ENCODE data around the gene AHCYL1.
"Not testable (repeated sequence)": the region's sequence is repeated elsewhere in the genome, so short reads cannot be mapped to it uniquely, and the experiment has no call there.

Gene AHCYL1

GRCh38 chr1:109996476-109996875, 11.9 kb downstream of the AHCYL1 start:
- no peak for FAIRE-seq

GRCh38 chr1:109997204-109997866, 12.8 kb downstream of the AHCYL1 start:
- no peak for FAIRE-seq
- no peak for DNase-seq (ENCODE audit: insufficient read length, low spot score)

More at GRCh38 chr1:109996476-109996875, 11.9 kb downstream of the AHCYL1 start:
- no peak for DNase-seq (ENCODE audit: insufficient read length, low spot score)

DNA sequence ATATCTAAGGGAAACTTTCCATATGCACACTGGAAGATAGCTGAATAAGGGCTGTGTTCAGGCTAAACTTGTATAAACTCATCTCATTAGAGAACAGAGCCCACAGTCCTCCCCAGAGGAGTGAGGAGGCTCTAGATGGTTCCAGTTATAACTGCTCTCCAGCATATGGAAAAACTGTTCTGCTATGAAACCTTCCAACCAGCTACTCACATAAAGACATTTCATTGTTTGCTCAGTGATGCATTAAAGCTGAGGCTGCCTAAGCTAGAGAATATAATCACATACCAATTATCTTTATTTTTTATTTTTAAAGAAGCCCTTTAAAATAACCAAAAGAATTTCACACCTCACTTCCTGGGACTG, 13.3 kb downstream of the AHCYL1 start:
- no peak for DNase-seq (ENCODE audit: insufficient read length, low spot score)
- no peak for FAIRE-seq

DNA sequence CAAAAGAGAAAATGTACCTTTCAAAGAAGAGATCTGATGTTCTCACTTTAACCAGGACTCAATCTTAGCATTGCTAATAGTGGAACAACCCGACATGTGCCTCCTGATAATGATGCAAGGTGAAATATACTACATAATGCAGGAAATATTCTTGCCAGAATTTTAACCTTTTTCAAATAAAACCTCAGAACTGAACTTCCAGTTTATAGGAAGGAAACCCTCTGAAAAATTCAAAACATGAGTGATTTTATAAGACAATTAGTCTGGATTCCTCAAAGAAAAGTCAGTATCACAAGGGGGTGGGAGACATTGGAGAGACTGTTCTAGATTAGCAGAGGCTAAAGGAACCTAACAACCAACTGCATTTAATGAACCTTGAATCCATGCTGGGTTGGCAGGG, 18.1 kb downstream of the AHCYL1 start:
- FAIRE-seq (no peak), DNase-seq (ENCODE audit: insufficient read length, low spot score) (no peak)

GRCh38 chr1:110003747-110004428, 19.3 kb downstream of the AHCYL1 start:
- FAIRE-seq (no peak), DNase-seq (ENCODE audit: insufficient read length, low spot score) (peak; percentile 66)

DNA sequence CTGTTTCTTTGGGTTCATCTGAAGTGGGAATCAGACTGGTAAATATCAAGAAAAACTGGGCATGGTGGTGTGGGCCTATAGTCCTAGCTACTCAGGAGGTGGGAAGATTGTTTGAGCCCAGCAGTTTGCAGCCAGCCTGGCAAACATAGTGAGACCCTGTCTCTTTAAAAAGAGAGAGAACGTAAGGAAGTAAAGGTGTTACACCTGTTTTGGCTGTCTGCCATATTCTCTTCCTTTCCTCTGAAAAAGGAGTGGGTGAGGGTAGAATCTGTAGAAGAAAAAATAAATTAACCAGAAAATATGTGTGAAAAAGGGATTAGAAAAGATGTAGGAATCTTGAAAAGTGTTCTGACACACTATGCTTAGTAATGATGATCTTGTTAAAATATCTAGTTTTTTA, 20.0 kb downstream of the AHCYL1 start:
- FAIRE-seq (no peak), DNase-seq (ENCODE audit: insufficient read length, low spot score) (no peak)

GRCh38 chr1:110005971-110006370, 21.4 kb downstream of the AHCYL1 start:
- FAIRE-seq = no peak
- DNase-seq (ENCODE audit: insufficient read length, low spot score) = no peak

GRCh38 chr1:110006516-110006915, 22.0 kb downstream of the AHCYL1 start:
- DNase-seq (ENCODE audit: insufficient read length, low spot score) (no peak), FAIRE-seq (no peak)

DNA sequence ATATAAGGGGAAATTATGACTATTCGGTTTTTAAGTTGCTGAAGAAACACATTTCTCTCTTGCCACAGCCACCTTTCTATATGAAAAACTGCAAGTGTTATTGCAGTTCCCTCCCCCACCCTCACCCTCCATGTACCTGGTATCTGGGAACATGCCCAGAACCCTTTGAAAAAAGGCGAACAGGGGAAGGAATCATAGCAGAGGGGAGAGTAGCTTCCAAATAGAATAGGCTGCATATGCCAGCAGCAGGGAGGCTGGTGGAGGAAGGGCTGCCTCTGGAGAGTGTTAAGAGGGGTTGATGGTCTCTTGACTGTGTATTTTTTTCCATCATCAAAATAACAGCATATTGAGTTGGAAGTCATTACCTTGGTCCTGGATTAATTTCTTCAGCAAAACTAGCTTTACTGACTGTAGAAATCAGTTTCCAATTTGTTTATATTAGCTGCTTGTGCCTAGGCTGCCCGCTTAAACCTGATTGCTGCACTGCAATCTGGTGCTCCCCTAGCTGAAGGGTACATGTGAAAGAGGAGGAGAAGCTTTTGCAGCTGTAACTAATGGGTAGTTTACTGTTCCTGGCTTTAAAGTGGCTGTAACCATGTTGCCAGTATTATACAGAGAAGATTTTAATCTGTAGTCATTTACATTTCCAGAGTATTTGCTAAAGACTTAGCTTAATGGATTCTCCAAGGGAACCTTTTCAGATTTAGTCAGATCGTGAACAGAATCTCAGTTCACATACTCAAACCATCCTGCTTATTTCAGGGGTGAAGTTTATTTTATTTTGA, 22.7 kb downstream of the AHCYL1 start:
- no peak for DNase-seq (ENCODE audit: insufficient read length, low spot score)

DNA sequence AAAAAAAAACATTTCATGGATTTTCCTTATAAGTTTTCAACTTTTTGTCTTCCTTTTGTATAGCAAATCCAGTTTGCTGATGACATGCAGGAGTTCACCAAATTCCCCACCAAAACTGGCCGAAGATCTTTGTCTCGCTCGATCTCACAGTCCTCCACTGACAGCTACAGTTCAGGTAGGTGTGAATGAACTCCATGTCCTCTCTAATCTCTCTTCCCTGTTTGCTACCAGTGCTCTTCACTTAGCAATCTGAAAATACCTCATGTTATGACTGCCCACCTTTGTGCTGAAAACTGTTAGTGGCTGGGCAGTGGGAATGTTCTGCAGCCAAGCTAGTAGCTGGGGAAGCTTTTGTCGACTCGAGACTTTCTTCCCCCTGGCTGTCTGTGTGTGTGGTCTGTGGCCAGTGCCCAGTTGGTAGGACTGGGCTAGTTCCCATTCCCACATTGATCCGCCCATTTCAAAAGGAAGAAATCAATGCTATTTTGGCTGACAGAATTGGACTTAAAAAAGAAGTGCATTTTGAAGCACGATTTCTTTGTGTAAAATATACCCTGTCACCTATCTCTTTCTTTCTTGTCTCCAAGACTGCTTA, 24.5 kb downstream of the AHCYL1 start:
- FAIRE-seq (no peak), DNase-seq (ENCODE audit: insufficient read length, low spot score) (no peak)

More for the DNA sequence above, 22.7 kb downstream of the AHCYL1 start:
- no peak for FAIRE-seq

GRCh38 chr1:110011527-110012041, 27.0 kb downstream of the AHCYL1 start:
- DNase-seq (ENCODE audit: insufficient read length, low spot score) (peak; percentile 47), FAIRE-seq (no peak)

GRCh38 chr1:110012100-110012780, 27.7 kb downstream of the AHCYL1 start:
- DNase-seq (ENCODE audit: insufficient read length, low spot score) = no peak
- no peak for FAIRE-seq

DNA sequence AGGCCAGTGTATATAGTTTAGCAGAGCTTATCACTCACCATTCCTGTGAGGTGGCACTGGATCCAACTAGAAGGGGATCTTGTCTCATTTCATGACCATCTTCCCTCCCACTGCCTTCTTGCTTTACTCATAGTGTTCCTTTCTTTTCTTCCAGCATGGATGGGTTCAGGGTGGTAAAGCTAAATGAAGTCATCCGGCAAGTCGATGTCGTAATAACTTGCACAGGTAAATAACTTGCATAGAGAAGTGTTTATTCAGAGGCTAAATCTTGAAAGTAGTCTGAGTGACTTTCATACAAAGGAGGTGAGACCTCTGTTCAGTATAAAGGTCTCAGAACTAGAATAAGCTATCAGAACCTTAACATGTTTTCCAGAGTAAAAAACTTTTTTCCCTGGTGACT, 33.2 kb downstream of the AHCYL1 start:
- DNase-seq (ENCODE audit: insufficient read length, low spot score) (no peak), FAIRE-seq (no peak)

GRCh38 chr1:110018396-110018795, 33.8 kb downstream of the AHCYL1 start:
- no peak for FAIRE-seq
- no peak for DNase-seq (ENCODE audit: insufficient read length, low spot score)

DNA sequence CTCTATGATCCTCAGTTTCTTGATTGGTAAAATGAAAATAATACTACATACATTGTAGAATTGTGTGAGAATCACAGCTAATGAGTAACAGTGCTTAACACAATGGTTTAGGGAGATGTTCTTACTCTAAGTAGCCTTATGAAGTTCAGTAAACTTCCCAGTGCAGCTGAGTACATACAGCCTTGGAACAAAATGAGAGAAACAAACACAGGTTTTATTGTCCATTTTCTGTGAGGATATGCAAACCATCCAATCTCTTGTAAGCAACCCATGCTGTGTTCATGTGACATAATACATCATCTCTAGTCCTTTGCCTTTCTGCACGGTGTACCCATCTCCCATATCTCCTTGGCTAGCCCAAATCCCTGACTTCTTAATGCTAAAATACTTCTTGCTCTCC, 35.2 kb downstream of the AHCYL1 start:
- FAIRE-seq (no peak), DNase-seq (ENCODE audit: insufficient read length, low spot score) (no peak)

GRCh38 chr1:110021285-110021684, 36.7 kb downstream of the AHCYL1 start:
- DNase-seq (ENCODE audit: insufficient read length, low spot score) (no peak), FAIRE-seq (no peak)

DNA sequence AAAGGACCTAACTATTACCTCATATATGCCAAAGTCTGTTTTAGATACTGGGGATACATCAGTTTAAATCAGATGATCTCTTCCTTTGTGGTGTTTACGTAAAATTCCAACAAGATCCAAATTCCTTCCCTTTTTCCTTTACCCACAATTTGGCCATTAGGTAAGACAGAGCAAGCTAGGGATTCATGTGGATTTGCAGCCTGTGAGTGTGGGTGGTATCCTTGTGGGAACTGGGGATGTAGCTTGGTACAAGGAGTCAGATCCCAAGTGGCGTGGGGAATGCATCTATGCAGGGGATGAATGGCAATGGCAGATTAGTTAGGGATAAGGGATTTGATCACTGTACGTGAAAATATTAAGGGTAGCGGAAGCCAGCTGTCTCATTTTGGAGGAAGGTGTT, 40.0 kb downstream of the AHCYL1 start:
- no peak for FAIRE-seq

DNA sequence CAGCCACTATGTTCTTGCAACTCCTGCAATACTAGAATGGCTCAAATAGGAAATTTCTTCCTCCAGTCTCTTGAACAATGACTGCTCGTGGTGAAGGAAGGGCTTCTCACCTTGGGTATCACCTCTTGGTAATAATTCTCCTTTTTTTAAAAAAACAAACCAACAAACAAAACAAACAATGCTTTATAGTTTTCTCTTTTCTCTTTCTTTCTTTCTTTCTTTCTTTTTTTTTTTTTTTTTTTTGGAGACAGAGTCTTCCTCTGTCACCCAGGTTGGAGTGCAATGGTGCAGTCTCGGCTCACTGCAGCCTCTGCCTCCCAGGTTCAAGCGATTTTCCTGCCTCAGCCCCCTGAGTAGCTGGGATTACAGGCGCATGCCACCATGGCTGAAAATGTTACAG, 46.1 kb downstream of the AHCYL1 start:
- DNase-seq (ENCODE audit: insufficient read length, low spot score); FAIRE-seq: not testable (repeated sequence)

More for the DNA sequence above, 40.0 kb downstream of the AHCYL1 start:
- DNase-seq (ENCODE audit: insufficient read length, low spot score) = no peak

DNA sequence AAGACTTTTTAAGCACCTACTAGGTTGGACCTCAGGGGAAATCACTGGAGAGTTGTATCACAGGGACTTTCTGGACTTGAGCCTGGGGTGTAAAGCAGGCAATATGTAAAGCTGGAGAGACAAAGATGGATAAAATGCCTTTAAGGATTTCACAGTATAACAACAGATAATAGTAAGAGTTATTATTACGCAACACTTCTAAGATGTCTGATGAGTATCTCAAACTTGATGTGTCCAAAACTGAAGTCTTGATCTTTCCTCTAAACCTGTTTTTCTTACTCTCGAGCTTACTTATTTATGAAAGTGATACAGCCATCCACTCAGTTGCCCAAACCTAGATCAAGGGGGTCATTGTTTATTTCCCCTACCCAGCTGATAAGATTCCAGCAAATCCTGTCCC, 47.8 kb downstream of the AHCYL1 start:
- FAIRE-seq (no peak), DNase-seq (ENCODE audit: insufficient read length, low spot score) (no peak)

DNA sequence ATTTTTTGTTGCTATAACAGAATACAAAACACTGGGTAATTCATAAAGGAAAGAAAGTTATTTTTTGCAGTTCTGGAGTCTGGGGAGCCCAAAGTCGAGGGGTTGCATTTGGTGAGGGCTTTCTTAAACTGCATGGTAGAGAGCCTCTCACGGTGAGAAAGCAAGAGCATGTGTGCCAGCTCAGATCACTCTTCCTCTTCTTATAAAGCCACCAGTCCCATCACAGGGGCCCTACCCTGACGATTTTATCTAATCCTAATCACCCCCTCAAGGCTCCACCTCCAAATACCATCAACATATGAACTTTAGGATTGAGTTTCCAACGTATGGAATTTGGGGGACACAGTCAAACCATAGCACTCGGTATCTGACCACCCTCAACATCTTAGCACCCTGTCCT, 48.9 kb downstream of the AHCYL1 start:
- DNase-seq (ENCODE audit: insufficient read length, low spot score) = no peak
- FAIRE-seq = no peak
